ENCODE results near the gene HIP1R. TPM values are rescaled to one million over a fixed set of nuclear protein-coding genes. Genes with fewer than 3 reads are reported as not detected.

The HIP1R gene
- total RNA-seq, 1 donor from 2014 or later, result 117 TPM

- Mint-ChIP-seq H3K27me3 (ENCODE audit: unreplicated experiment) (peaks cover 10% of the 10 kb centered on the region), H3K9me3 (ENCODE audit: unreplicated experiment) (no peaks in the 10 kb centered on the region), H3K4me3 (ENCODE audit: unreplicated experiment) (no peak overlapping the region), H3K27ac (ENCODE audit: unreplicated experiment) (no peak overlapping the region), H3K4me1 (ENCODE audit: unreplicated experiment) (peaks cover 20% of the 10 kb centered on the region), H3K36me3 (ENCODE audit: low read depth, unreplicated experiment) (peaks cover 10% of the 10 kb centered on the region)
- DNase-seq (ENCODE audit: low spot score), result no peak
- TF ChIP-seq CTCF (IDR thresholded peaks at IDR 0.05; ENCODE audit: unreplicated experiment), result no peak
Observed at GRCh38 chr12:122845041-122845864, 10.0 kb downstream of the HIP1R start.

DNA sequence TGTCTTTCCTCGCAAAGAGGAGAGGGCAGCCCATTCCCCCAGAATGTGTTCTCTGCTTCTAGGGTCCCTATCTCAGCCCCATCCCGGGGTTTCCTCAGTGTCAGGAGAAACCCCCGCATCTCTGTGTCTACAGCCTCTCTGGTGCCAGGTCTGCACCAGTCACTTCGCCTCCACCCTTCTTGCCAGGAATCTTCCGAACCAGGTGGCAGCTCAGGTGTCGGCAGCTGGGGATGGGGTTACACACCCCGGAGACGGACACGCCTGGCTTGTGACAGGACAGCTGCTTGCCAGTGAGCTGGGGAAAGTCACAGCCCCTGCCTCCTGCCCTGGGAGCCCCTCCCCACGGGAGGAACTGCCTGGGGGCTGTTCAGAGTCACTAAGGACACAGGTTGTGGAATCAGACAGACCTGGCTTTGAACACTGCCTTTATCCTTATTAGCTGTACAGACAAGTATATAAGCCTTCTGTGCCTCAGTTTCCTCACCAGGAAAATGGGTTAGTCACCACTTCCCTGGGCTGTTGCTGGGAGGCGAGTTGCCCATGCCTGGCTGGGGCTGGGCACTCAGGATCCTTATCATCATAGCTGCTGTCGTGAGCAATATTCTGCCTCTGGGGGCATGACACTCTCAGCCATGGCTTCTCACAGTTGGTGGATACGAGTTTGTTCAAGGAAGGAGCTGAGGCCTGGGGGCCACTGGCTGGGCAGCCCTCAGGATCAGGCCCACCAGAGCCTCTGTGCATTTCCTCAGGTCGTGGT lies 10.8 kb downstream of the HIP1R start:
- Mint-ChIP-seq H3K27me3 (ENCODE audit: unreplicated experiment) (peaks cover 10% of the 10 kb centered on the region), H3K9me3 (ENCODE audit: unreplicated experiment) (no peaks in the 10 kb centered on the region), H3K4me1 (ENCODE audit: unreplicated experiment) (peaks cover 16% of the 10 kb centered on the region), H3K27ac (ENCODE audit: unreplicated experiment) (no peak overlapping the region), H3K4me3 (ENCODE audit: unreplicated experiment) (no peak overlapping the region), H3K36me3 (ENCODE audit: low read depth, unreplicated experiment) (peaks cover 10% of the 10 kb centered on the region)
- TF ChIP-seq CTCF (IDR thresholded peaks at IDR 0.05; ENCODE audit: unreplicated experiment), result no peak
- DNase-seq (ENCODE audit: low spot score), result no peak

GRCh38 chr12:122846622-122847515 lies 11.6 kb downstream of the HIP1R start:
- H3K4me3 Mint-ChIP-seq (ENCODE audit: unreplicated experiment), result no peak overlapping the region
- H3K4me1 Mint-ChIP-seq (ENCODE audit: unreplicated experiment), result peaks cover 8% of the 10 kb centered on the region
- no peaks in the 10 kb centered on the region for H3K9me3 Mint-ChIP-seq (ENCODE audit: unreplicated experiment)
- peaks cover 7% of the 10 kb centered on the region for H3K27me3 Mint-ChIP-seq (ENCODE audit: unreplicated experiment)
- no peak for TF ChIP-seq CTCF (IDR thresholded peaks at IDR 0.05; ENCODE audit: unreplicated experiment)
- no peak for DNase-seq (ENCODE audit: low spot score)
- H3K27ac Mint-ChIP-seq (ENCODE audit: unreplicated experiment), result no peak overlapping the region
- H3K36me3 Mint-ChIP-seq (ENCODE audit: low read depth, unreplicated experiment), result peaks cover 7% of the 10 kb centered on the region

DNA sequence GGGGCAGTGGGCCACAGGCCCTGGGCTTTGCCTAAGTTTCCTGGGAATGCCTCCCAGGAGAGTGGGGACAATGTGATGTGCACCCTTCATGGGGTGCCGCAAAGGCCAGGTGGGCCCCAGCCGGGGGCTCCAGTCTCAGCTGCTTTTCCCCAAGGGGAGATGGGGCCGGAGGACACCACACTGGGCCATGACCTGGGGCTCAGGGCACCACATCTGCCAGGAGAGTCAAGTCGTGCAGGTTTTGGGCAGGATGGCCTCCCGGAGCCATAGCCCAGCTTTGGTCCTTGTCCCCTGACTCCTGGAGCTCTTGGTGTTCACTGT lies 12.2 kb downstream of the HIP1R start:
- no peaks in the 10 kb centered on the region for H3K9me3 Mint-ChIP-seq (ENCODE audit: unreplicated experiment)
- no peak overlapping the region for H3K4me3 Mint-ChIP-seq (ENCODE audit: unreplicated experiment)
- no peak for DNase-seq (ENCODE audit: low spot score)
- H3K27ac Mint-ChIP-seq (ENCODE audit: unreplicated experiment), result no peak overlapping the region
- H3K4me1 Mint-ChIP-seq (ENCODE audit: unreplicated experiment), result peaks cover 4% of the 10 kb centered on the region
- H3K36me3 Mint-ChIP-seq (ENCODE audit: low read depth, unreplicated experiment), result peaks cover 9% of the 10 kb centered on the region
- H3K27me3 Mint-ChIP-seq (ENCODE audit: unreplicated experiment), result peaks cover 7% of the 10 kb centered on the region
- TF ChIP-seq CTCF (IDR thresholded peaks at IDR 0.05; ENCODE audit: unreplicated experiment), result no peak
